A549 (cell line): ENCODE measurements around the gene C2orf42.

Experiments used
- EP300 ChIP-seq, 2 experiments: fragments of >200 bp; sonication (Bioruptor Twin); formaldehyde crosslinking; IDR thresholded peaks; 2 replicates in 1 of 2; 3 replicates in 1 of 2; pipeline ENCODE4 v1.6.1; 2016 to 2017
- JUN ChIP-seq, 2 experiments: fragments of >200 bp; sonication (Bioruptor Twin); formaldehyde crosslinking; IDR thresholded peaks; 2 replicates in 1 of 2; 3 replicates in 1 of 2; pipeline ENCODE4 v1.6.1; 2016 to 2017
- MAZ ChIP-seq: fragments of 150-350 bp; IDR thresholded peaks from 2 replicates; pipeline ENCODE4 v1.6.1; 2014; ENCODE audit warnings: antibody characterized with exemption, low read depth, low read length, borderline replicate concordance
- POLR2A ChIP-seq: IDR thresholded peaks from 2 replicates; pipeline ENCODE4 v1.6.1; 2012; ENCODE audit warnings: mild to moderate bottlenecking, low read length
- POLR2AphosphoS2 ChIP-seq: conservative IDR thresholded peaks from 2 replicates; pipeline ENCODE4 v1.6.1; 2012; ENCODE audit warnings: low read length, improper control_type of control experiment, inconsistent platforms
- RFX5 ChIP-seq: fragments of 450-650 bp; IDR thresholded peaks from 2 replicates; pipeline ENCODE4 v1.7.1; 2014; ENCODE audit warnings: antibody characterized with exemption, mild to moderate bottlenecking, moderate library complexity
- SMC3 ChIP-seq: fragments of >200 bp; sonication (Bioruptor Twin); formaldehyde crosslinking; IDR thresholded peaks from 3 replicates; pipeline ENCODE4 v1.6.1; 2018; ENCODE audit warnings: inconsistent platforms
- USF2 ChIP-seq: fragments of 450-650 bp; IDR thresholded peaks from 2 replicates; pipeline ENCODE4 v1.6.1; 2014; ENCODE audit warnings: antibody characterized with exemption
- TF ChIP-seq, protein P1 (sequence below): fragments of >200 bp; sonication (Bioruptor Twin); formaldehyde crosslinking; IDR thresholded peaks from 3 replicates; pipeline ENCODE4 v1.5.1; 2016

DNA sequence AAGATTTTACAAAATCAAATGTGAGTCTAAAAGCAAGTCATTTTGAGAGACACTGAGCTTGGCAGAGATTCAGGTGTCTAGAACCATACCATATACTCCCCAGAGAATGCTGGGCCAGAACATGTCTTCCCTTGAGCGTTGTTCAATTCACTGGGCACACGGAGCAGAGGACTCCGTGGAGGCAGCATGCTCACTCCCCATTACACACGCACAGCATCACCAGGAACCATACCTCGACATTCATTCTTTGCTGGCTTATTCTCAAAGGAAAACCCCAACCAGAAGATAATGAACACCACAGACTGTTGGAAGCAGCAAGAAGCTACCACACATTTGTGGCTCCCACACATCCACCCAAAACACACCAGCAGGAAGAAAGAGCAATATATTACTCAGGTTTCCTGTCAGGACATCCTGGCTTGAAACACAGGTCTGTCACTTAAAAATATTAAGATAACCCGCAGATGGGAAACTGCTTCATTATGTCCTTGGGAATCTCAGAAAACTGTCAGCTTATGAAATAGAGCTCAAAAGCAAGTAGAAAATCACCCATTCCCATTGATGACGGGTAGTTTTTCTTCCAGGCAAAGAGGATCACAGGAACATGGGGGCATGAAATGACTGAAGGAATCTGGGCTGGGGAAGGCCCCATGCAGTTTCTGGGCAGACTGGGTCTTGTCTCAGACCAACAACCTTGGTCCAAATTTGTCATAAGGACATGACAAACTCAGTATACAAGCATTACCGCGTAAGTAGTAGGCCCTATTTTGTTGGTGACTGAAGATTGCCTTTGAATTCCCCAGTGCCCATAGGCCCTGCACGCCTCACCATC is 57.1 kb downstream of the C2orf42 start:
- TF ChIP-seq, protein P1, sequence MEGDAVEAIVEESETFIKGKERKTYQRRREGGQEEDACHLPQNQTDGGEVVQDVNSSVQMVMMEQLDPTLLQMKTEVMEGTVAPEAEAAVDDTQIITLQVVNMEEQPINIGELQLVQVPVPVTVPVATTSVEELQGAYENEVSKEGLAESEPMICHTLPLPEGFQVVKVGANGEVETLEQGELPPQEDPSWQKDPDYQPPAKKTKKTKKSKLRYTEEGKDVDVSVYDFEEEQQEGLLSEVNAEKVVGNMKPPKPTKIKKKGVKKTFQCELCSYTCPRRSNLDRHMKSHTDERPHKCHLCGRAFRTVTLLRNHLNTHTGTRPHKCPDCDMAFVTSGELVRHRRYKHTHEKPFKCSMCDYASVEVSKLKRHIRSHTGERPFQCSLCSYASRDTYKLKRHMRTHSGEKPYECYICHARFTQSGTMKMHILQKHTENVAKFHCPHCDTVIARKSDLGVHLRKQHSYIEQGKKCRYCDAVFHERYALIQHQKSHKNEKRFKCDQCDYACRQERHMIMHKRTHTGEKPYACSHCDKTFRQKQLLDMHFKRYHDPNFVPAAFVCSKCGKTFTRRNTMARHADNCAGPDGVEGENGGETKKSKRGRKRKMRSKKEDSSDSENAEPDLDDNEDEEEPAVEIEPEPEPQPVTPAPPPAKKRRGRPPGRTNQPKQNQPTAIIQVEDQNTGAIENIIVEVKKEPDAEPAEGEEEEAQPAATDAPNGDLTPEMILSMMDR: no peak
- no peak for TF ChIP-seq USF2
- no peak for TF ChIP-seq RFX5
- TF ChIP-seq JUN (IDR thresholded peaks at IDR 0.05): no peak
- no peak for TF ChIP-seq POLR2A
- no peak for TF ChIP-seq MAZ
- TF ChIP-seq POLR2AphosphoS2: no peak
- no peak for TF ChIP-seq EP300 (IDR thresholded peaks at IDR 0.05)
- TF ChIP-seq SMC3: no peak
